Stimulated activated CD8-positive, alpha-beta memory T cell treated with anti-CD3 and anti-CD28 coated beads, Interleukin-15, amount 100 ng/mL, for 1 hour (primary cell): Measurements from ENCODE around the gene SLC9A9.
"Not testable (repeated sequence)": the region's sequence is repeated elsewhere in the genome, so short reads cannot be mapped to it uniquely, and the experiment has no call there.

Source experiments
- DNase-seq: peaks from one replicate; pipeline ENCODE4 v3.0.0-alpha.2; 2020; ENCODE audit warnings: low read depth

Gene SLC9A9

GRCh38 chr3:143548861-143549497 is 299.3 kb downstream of the SLC9A9 start:
- no peak for DNase-seq

DNA sequence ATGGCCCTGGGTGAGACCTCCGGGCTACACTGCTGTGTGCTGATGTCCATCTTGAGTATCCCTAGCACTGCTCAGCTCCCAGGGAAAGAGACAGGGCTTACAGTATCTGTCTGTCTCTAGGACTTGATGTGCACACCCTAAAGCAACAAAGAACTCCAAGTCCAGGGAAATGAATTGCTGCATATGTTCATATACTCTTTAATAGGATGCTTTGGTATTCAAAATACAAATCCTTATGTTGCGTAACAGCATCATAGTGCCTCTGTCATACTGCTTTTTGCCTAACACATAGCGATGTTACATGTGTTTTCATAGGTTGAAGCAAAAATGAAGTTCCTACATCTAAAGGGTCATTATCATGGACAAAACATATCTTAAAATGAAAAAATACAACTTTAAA is 299.9 kb downstream of the SLC9A9 start:
- DNase-seq: no peak

DNA sequence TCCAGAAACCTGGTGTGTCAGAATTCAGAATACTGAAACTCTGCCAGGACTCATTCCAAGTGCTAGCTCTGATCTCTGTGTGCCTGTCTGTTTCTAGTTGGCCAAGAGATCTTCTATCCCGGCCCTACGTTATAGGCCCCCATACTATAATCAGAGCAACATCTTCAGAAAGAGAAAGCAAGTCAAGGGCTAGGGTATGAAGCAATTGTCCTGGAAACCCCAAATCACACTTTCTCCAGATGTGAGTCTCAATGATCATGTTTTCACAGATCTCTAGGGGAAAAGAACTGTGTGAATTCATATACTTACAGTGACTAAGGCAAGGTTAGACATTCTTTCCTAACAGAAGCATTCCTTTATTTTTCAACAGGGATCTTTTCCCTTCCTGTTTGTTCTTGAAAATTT is 309.7 kb downstream of the SLC9A9 start:
- DNase-seq: no peak

DNA sequence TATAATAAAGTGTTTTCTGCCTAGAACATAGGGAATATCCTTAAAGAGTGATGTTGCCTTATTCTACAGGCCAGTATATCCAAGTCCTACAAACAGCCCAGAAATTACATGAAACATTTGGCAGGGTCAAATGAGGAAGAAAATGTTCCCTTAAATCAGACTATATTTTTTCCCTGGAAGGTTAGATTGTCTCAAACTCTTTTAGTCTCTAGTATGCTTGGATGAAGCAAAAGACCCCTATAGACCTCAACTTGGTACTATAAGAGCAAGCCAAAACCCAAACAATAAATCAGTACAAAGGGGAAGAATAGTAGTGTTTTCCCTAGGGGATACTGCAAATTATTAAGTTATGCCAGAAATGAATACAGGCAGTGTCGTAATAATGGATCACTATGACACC is 310.2 kb downstream of the SLC9A9 start:
- DNase-seq: no peak

DNA sequence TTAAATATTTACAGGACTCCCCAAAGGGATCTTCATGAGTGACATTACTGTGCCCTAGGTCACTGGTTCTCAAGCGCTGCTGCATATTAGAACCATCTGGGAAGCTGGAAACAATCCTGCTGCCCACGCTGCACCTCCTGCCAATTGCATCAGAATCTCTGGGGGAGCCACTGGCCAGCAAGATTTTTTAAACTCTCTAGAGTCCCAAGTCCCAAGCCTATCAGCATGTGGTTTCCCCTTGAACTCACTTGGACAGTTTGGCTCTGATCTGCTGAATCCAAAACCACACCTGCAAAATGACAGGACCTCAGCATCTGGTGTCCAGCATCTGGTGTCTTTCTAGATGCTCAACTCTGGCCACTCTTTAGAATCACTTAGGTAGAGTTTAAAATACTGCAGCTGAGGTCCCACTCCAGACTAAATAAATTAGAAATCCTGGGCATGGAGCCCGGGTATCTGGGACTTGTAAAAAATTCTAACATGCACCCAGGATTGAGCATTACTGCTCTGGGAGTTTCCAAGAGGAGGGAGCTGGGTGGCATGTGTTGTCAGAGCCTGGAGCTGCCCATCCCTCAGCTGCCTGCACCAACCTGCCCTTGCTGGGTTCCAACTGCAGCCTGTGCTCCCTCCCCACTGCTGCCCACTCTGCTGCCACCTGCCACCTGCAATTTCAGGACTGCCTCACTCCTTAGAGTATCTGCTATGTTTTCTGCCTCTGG is 311.3 kb downstream of the SLC9A9 start:
- no peak for DNase-seq

GRCh38 chr3:143535994-143536784 is 312.1 kb downstream of the SLC9A9 start:
- DNase-seq: no peak

- DNase-seq: no peak
Measured at GRCh38 chr3:143533391-143533790, 314.9 kb downstream of the SLC9A9 start.

DNA sequence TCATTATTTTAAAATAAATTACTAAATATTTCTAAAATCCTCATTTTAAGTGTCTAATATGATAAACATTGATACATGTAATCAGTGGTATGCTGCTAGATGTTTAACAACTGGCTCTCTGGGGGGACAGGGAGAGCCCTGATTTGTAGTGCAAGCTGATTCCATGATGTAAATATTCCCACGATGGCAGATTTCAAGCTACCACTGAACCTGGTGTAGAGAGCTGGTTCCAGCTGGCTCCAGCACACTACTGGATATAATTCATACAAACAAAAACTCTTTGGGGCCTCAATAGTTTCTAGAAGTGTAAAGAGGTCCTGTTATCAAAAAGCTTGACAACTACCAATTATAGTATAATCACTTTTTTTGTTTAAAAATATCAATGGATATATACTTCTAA is 316.2 kb downstream of the SLC9A9 start:
- DNase-seq: no peak

GRCh38 chr3:143531101-143531500 is 317.2 kb downstream of the SLC9A9 start:
- no peak for DNase-seq

GRCh38 chr3:143529798-143530197 is 318.5 kb downstream of the SLC9A9 start:
- no peak for DNase-seq

GRCh38 chr3:143529018-143529478 is 319.2 kb downstream of the SLC9A9 start:
- DNase-seq: no peak

- no peak for DNase-seq
Measured at GRCh38 chr3:143526011-143526545, 322.2 kb downstream of the SLC9A9 start.

DNA sequence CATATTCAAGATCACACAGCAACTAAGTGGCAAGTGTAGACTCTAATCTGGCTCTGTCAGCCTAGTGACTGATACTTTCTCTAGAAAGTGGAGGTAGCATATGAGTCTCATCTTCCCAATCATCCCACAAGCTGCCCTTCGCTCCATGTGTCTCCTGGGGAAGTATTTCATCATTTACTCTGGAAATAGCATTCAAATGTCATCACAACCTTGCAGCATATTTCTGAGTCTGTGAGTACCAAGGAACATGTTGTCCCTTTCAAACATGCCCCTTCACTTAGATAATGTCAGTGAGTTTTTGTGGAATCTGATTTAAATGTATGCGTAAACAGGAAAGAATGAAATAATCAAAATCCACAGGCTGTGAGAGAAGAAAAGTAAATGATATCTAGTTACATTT is 322.9 kb downstream of the SLC9A9 start:
- DNase-seq: no peak

DNA sequence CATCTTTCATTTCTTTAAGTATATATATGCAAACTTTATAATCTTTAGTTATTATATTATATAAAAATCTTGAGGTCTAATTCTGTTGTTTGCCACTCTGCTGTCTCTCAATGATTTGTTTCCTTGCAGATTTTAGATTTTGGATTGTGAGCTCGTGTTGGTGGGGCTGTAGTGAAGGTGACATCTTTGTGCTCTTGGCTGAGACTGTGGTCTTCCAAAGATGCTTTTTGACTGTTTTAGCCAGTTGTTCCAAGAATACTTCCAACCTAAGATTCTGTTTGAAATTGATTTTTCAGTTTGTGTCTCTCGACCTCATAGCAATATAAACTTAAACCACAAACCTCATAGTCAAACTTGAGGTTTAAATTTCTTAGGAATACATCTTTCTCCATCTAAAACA is 326.5 kb downstream of the SLC9A9 start:
- no peak for DNase-seq

GRCh38 chr3:143517131-143517530 is 331.1 kb downstream of the SLC9A9 start:
- not testable (repeated sequence) for DNase-seq

- no peak for DNase-seq
Measured at GRCh38 chr3:143514874-143515273, 333.4 kb downstream of the SLC9A9 start.

GRCh38 chr3:143514109-143514508 is 334.2 kb downstream of the SLC9A9 start:
- no peak for DNase-seq

DNA sequence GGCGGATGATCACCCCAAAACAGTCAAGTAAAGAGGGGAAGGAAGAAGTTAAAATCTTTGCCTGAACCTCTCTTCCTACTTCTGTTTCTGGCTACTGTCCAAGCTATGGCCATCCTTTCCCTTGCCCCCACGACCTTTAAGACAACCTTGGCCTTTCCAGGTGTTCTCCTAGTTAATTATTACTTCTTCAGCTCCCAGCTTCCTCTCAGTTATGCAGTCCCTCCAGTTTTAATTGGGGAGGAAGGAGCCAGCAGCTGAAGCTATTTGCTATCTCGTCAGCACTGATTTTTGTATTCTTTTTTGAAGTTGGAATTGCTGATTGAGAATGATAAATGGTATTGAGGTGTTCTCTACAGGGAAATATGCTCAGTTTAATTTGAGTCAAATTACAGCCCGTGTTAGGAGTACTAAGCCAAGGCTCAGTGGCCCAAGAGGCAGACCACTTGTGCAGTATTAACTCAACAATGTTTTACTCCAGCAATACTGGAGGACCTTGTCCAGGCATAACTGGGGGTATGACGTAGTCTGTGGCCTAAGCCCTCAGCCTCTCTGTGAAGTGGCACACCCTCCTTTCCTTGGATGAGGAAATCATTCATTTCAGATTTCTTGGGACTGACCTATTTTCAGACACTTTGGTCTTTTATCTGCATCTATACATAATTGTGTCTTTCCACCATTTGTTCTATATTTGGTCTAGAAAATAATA is 336.9 kb downstream of the SLC9A9 start:
- DNase-seq: no peak

GRCh38 chr3:143510601-143511000 is 337.7 kb downstream of the SLC9A9 start:
- DNase-seq: no peak

DNA sequence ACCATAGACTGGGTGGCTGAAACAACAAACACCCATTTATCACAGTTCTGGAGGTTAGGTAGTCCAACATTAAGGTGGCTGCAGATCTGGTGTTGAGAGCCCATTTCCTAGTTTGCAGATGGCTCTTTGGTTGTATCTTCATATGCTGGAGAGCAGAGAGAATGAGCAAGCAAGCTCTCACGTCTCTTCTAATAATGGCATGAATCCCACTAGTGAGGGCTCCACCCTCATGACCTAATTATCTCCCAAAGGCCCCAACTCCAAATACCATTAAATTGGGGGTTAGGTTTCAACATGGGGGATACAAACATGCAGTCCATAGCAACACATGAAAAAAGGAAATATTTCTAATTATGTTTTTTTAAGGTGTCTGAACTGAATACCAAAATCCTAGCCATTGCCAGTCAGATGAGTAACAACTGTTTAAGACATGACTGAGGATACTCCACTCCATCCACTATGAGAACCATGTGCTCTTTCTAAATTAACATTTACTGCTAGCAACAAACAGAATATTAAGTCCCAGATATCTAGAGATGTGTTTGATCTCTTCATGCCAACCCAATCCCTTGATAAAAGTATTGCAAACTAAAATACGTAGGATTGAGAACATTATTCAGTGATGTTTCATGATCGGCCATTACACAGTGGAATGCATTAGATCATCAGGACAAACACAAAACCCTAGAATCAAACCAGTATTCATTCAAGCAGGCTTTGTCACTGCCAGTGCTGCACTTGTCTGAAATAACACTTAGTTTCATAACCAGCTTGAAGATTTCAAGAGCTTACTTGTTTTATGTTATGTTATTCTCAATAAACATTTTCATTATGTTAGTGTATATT is 340.3 kb downstream of the SLC9A9 start:
- no peak for DNase-seq

DNA sequence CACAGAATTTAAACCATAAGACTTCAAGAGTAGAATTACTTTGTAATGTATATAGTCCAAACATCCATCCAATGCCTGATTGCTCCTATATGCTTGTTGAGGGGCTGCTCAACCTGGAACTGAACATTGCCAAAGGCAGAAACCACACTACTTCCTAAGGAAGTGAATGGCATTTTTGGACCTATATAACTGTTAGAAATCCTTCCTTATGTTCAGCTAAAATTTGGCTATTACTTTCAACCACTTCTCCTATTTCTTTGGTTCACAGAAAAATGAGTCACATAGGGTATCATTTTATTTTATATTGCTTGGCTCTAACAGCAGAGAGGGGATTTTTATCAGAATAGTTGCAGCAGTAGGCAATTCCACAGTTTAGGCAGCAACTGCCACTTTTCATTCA is 342.1 kb downstream of the SLC9A9 start:
- DNase-seq: no peak
